COLO829 (cell line): Measurements from ENCODE around the gene ASCL1.

Source experiments
- DNase-seq: peaks from one replicate; pipeline ENCODE4 v3.0.0; 2012; ENCODE audit warnings: low spot score

Gene ASCL1

GRCh38 chr12:102951841-102952240 is 5.6 kb upstream of the ASCL1 start:
- DNase-seq = no peak

DNA sequence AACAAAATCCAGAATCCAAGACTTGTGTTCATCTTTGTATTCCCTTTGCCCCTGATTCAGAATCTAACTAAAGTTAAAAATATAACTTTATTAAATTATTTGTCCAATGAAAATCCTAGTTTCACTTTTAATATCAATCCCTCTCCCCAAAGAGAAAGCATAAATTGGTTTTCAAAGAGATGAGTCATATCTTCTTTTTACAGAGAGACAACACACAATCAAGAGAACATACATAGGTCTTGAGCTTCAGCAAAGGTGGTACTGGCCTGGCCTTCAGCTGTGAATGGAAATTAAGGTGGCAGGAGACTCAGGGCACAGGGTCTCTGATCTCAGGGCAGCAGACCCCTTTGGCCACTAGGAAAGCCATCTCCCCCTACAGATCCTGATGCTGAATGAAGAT is 4.3 kb upstream of the ASCL1 start:
- DNase-seq = no peak

GRCh38 chr12:102954134-102954533 is 3.3 kb upstream of the ASCL1 start:
- DNase-seq = no peak

GRCh38 chr12:102955926-102956737 is 1.3 kb upstream of the ASCL1 start:
- no peak for DNase-seq

GRCh38 chr12:102956738-102957327 is 641 bp upstream of the ASCL1 start:
- DNase-seq = no peak

GRCh38 chr12:102958073-102958829 is 777 bp downstream of the ASCL1 start:
- no peak for DNase-seq

DNA sequence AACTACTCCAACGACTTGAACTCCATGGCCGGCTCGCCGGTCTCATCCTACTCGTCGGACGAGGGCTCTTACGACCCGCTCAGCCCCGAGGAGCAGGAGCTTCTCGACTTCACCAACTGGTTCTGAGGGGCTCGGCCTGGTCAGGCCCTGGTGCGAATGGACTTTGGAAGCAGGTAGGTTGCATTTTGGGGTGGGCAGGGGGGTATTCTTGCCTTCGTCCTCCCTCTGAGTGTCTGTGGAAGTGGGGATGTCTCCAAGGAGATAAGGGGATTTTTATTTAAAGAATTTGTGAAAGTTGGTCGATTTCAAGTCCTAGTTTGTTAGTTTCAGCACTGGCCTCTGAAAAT is 1.3 kb downstream of the ASCL1 start:
- DNase-seq = no peak

- DNase-seq = no peak
These were observed 1.9 kb downstream of the ASCL1 start for GRCh38 chr12:102959391-102959790.

- DNase-seq = no peak
These were observed 3.4 kb downstream of the ASCL1 start for GRCh38 chr12:102960766-102961465.

- no peak for DNase-seq
These were observed 4.0 kb downstream of the ASCL1 start for GRCh38 chr12:102961466-102961855.

GRCh38 chr12:102962532-102962931 is 5.1 kb downstream of the ASCL1 start:
- no peak for DNase-seq

- DNase-seq = no peak
These were observed 5.5 kb downstream of the ASCL1 start for GRCh38 chr12:102962986-102963385.

DNA sequence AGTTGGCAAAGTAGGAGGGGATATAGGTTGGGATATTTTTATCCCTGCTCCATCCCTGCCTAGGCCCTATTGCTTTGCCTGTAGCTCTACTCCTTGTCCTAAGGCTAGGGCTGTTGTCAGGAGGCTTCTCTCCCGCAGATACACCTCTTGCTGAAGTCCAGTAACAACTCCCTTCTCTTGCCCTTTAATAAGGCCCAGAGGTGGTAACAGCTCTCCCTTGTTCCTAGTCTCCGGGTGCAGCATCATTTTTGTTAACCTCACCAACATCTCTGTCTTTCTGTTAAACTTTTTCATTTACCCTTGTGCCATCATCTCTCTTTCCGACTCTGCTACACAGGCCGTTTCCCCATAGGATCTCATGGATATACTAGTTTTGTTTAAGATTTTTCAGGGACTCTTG is 6.3 kb downstream of the ASCL1 start:
- DNase-seq = no peak

DNA sequence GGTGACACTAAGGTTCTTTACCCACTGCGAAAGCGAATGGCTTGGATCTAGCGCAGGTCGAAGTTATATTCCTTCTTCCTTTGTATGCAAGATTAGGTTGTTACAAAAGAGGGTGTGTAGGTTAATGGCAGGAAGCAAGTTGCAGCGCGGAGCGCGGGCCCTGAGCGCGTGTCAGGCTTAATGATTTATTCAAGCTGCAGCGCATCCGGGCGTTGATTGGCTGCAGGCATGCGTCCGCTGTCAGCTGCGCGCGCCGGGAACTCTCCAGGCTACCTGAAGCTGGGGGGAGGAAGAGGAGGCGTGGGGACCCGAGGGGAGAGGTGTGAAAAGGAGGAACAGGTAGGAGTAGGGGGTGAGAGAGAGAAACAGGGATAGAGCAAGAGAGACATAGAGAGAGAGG is 7.4 kb downstream of the ASCL1 start:
- no peak for DNase-seq

DNA sequence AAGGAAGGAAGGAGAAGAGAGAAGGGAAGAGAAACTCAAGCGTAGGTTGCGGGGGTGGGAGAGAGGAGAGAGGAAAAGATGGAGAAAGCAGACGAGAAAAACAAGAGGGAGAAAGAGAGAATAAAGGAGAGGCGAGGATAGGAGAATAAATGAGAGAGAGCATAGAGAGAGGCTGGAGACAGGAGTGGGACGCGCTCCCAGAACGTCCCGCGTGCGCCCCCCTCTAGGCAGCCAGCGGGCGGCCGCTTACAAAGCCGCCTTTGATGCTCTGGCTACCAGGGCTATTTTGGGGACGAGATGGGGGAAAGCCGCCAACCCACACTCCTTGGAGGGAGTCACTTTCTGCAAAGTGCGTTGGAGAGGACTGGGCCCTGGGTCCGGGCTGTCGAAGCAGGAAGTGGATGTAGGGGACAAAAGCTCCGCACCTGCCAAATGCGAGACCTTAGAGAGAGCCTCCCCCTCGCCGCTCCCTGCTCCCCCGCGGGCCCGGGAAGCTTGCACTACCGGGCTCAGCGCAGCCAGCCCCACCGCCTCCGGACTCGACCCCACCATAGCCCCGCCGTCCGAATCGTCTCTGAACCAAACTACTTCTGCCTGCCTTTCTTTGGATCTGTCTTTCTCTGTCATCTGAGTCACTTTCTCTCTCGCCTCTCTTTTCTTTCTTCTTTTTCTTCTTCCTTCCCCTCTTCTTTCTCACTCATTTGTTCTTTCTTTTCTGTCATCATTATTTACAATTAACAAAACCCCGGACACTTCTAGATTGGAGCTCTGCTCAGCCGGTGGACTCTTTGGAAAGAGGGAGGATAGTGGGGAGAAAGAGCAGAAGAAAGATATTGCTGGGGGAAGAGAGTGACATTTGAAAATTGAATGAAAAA is 8.0 kb downstream of the ASCL1 start:
- DNase-seq = no peak

- no peak for DNase-seq
These were observed 8.9 kb downstream of the ASCL1 start for GRCh38 chr12:102966200-102966863.

DNA sequence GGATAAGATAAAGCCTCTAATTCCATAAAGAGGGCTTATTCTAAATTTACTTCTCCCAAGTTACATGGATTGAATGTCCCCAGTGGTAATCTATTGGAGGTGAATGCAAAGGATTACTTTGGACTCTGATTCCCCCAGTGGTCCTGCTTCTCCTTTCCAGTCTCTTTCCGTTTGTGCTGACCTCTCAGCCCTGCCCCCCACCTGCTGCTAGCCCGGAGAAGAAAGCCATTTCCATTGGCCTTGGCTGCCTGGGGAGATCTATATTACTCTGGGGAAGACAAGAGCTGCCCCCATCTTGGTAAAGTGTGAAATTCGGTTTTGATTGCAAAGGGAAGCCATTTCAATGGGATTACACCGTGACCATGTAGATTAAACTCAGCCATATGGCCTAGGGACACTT is 13.3 kb downstream of the ASCL1 start:
- DNase-seq = no peak

- DNase-seq = no peak
These were observed 13.8 kb downstream of the ASCL1 start for GRCh38 chr12:102971227-102971626.

DNA sequence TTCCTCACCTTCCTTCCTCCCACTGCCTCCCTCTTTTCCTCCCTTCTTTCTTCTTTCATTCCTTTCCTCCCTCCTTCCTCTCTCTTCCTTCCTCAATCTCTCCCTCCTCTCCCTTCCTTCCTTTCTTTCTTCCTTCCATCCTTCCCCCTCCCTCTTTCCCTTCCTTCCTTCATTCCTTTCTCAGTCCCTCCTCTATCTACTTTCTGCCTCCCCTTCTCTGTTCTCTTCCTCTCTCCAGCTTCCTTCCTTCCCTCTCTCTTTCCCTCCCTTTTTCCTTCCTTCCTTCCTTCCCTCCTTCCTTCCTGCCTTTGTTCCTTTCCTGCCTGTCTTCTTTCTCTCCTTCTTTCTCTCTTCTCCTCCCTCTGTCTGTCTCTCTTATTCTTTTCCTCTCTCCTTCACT is 16.1 kb downstream of the ASCL1 start:
- no peak for DNase-seq

DNA sequence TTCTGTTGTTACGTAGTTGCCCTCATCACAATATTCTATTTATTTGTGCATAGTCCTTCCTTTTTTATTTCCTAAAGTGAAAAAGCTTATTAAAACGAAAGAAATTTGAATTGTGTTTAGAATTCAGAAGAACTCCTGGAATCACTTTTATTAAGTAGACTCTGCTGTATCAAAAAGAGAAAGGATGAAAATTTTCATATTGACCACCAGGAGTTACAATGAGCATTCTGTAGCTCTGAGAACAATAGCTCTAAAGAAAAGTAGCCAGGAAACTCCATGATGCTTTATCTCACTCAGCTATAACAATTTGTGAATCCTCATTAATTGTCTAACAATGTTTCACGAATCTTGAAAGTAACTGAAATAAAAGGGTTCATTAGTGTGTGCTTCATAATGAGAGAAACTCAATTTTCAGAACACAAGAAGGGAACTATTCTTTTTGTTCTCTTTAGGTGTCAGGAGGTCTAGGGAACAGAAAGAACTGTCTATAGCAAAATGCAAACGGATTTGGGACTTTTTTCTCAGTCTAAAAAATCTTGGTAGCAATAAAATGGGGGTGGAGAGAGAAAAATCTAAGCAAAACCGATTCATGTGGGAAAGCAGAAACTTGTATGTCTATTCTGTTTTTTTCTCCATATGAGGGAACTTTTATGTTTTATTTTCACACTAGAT is 19.3 kb downstream of the ASCL1 start:
- no peak for DNase-seq
